ENCODE data around the gene DIPK1B. TPM values are rescaled to one million over a fixed set of nuclear protein-coding genes. Genes with fewer than 3 reads are reported as not detected.

Gene DIPK1B
- total RNA-seq, 3 donors from 2014 or later: 1.0 to 10.0 (median 2.9) TPM

- Histone ChIP-seq H3K4me1 (ENCODE audit: low read depth) (peaks cover 9% of the 10 kb centered on the region), H3K4me3 (no peak overlapping the region), H3K9me3 (no peaks in the 10 kb centered on the region), H3K36me3 (ENCODE audit: low read depth) (no peaks in the 10 kb centered on the region)
- DNase-seq: no peak
- no peak for TF ChIP-seq CTCF (IDR thresholded peaks at IDR 0.05)
- no peak for ATAC-seq
- intact Hi-C loops (cut with DNase I, micrococcal nuclease): no loop called here
Measured at GRCh38 chr9:136732444-136733178, 20.2 kb downstream of the DIPK1B start.

DNA sequence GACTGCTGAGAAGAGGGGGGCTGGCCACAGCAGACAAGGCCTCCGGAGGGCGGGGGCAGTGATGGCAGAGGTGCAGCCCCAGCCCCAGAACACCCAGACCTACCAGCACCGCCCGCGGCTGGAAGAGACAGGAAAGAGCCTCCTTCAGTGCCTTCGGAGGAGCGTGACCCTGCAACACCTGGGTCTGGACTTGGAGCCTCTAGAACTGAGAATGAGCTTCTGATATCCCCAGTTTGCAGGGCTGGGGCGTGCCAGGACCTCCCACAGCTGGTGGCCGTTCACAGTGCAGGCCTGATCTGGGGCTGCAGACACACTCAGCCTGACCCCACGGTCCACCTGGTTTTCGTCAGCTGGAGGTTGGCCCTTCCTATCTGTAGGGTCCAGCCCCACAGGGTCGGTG is 21.2 kb downstream of the DIPK1B start:
- Histone ChIP-seq H3K9me3 (no peaks in the 10 kb centered on the region), H3K36me3 (ENCODE audit: low read depth) (no peaks in the 10 kb centered on the region), H3K4me1 (ENCODE audit: low read depth) (peaks cover 5% of the 10 kb centered on the region), H3K4me3 (no peak overlapping the region)
- no peak for TF ChIP-seq CTCF (IDR thresholded peaks at IDR 0.05)
- ATAC-seq (no peak), DNase-seq (no peak)
- intact Hi-C loops (cut with DNase I, micrococcal nuclease): no loop called here

GRCh38 chr9:136734837-136735496 is 22.6 kb downstream of the DIPK1B start:
- no peak for TF ChIP-seq CTCF (IDR thresholded peaks at IDR 0.05)
- Histone ChIP-seq H3K9me3 (no peaks in the 10 kb centered on the region), H3K4me1 (ENCODE audit: low read depth) (no peaks in the 10 kb centered on the region), H3K4me3 (no peak overlapping the region), H3K36me3 (ENCODE audit: low read depth) (no peaks in the 10 kb centered on the region)
- intact Hi-C loops (cut with DNase I, micrococcal nuclease): no loop called here
- DNase-seq (no peak), ATAC-seq (no peak)

GRCh38 chr9:136735812-136736480 is 23.6 kb downstream of the DIPK1B start:
- intact Hi-C loops (cut with DNase I, micrococcal nuclease): no loop called here
- TF ChIP-seq CTCF (IDR thresholded peaks at IDR 0.05): no peak
- no peak overlapping the region for H3K4me3 ChIP-seq
- H3K36me3 ChIP-seq (ENCODE audit: low read depth): no peaks in the 10 kb centered on the region
- H3K9me3 ChIP-seq: no peaks in the 10 kb centered on the region
- H3K4me1 ChIP-seq (ENCODE audit: low read depth): no peaks in the 10 kb centered on the region
- DNase-seq (no peak), ATAC-seq (no peak)

- TF ChIP-seq CTCF (IDR thresholded peaks at IDR 0.05): no peak
- intact Hi-C loops (cut with DNase I, micrococcal nuclease): no loop called here
Measured at GRCh38 chr9:136738960-136739359, 26.6 kb downstream of the DIPK1B start.

More at GRCh38 chr9:136738960-136739359, 26.6 kb downstream of the DIPK1B start:
- ATAC-seq: no peak
- Histone ChIP-seq H3K36me3 (ENCODE audit: low read depth) (no peaks in the 10 kb centered on the region), H3K4me3 (no peak overlapping the region), H3K9me3 (no peaks in the 10 kb centered on the region), H3K4me1 (ENCODE audit: low read depth) (peaks cover 7% of the 10 kb centered on the region)
- DNase-seq: no peak

Measured in mucosa of descending colon (tissue), 3 donors.